Peyer's patch (tissue), 4 donors: Measurements from ENCODE around the gene NDUFS2.

ENCODE experiments used
- CTCF ChIP-seq, 6 experiments: fragments of 450-650 bp in 4 of 6; fragments of 200-600 bp in 2 of 6; sonication (generic) in 1 of 6; IDR thresholded peaks; one replicate each; pipeline ENCODE4 v1.5.1; 2017 to 2019; ENCODE audit warnings: antibody characterized with exemption in 6 of 6, mild to moderate bottlenecking in 3 of 6, moderate library complexity in 1 of 6
- POLR2A ChIP-seq, 2 donors: fragments of 450-650 bp; IDR thresholded peaks; one replicate each; pipeline ENCODE4 v1.5.1; 2017; ENCODE audit warnings: antibody characterized with exemption in 2 of 2, mild to moderate bottlenecking in 2 of 2, moderate library complexity in 2 of 2

- TF ChIP-seq CTCF (IDR thresholded peaks at IDR 0.05) (no peak), POLR2A (IDR thresholded peaks at IDR 0.05) (no peak)
These were observed 35.3 kb upstream of the NDUFS2 start for GRCh38 chr1:161166669-161167548.
